H9 (cell line): ENCODE data around the gene TPPP2. TPM values are rescaled to one million over a fixed set of nuclear protein-coding genes. Genes with fewer than 3 reads are reported as not detected.

Experiments used
- DNase-seq: peaks from one replicate; pipeline ENCODE4 v3.0.0-alpha.2; 2017
- H2AFZ ChIP-seq: one replicate; pipeline ENCODE4 v1.6.1; 2013; ENCODE audit warnings: mild to moderate bottlenecking, low read length, control low read depth, moderate library complexity
- H2AK5ac ChIP-seq: 2 replicates; pipeline ENCODE4 v1.6.1; 2013; ENCODE audit warnings: low read length, control low read depth, mixed read lengths; ENCODE audit not compliant: insufficient read length
- H2BK120ac ChIP-seq: one replicate; pipeline ENCODE4 v1.6.1; 2013; ENCODE audit warnings: low read depth, mild to moderate bottlenecking, low read length, control low read depth, inconsistent platforms; ENCODE audit not compliant: poor library complexity, severe bottlenecking
- H2BK12ac ChIP-seq: 2 replicates; pipeline ENCODE4 v1.6.1; 2013; ENCODE audit warnings: low read length, control low read depth, mixed read lengths, low read depth; ENCODE audit not compliant: insufficient read length
- H2BK15ac ChIP-seq: 2 replicates; pipeline ENCODE4 v1.6.1; 2013; ENCODE audit warnings: low read depth, low read length, control low read depth
- H2BK20ac ChIP-seq: one replicate; pipeline ENCODE4 v1.6.1; 2013; ENCODE audit warnings: low read depth, mild to moderate bottlenecking, low read length, control low read depth, inconsistent platforms; ENCODE audit not compliant: poor library complexity, severe bottlenecking
- H2BK5ac ChIP-seq: 2 replicates; pipeline ENCODE4 v1.6.1; 2013; ENCODE audit warnings: low read length, control low read depth, mixed read lengths; ENCODE audit not compliant: insufficient read length
- H3K14ac ChIP-seq: 2 replicates; pipeline ENCODE4 v1.6.1; 2013; ENCODE audit warnings: low read length, control low read depth; ENCODE audit not compliant: insufficient read depth
- H3K18ac ChIP-seq: 2 replicates; pipeline ENCODE4 v1.6.1; 2013; ENCODE audit warnings: low read depth, mild to moderate bottlenecking, mixed read lengths, low read length, control low read depth; ENCODE audit not compliant: insufficient read length
- H3K23ac ChIP-seq: 2 replicates; pipeline ENCODE4 v1.6.1; 2013; ENCODE audit warnings: low read length, control low read depth, mixed read lengths, low read depth; ENCODE audit not compliant: insufficient read length
- H3K23me2 ChIP-seq: 2 replicates; pipeline ENCODE4 v1.6.1; 2013; ENCODE audit warnings: low read depth, mild to moderate bottlenecking, mixed read lengths, low read length, control low read depth; ENCODE audit not compliant: insufficient read length, poor library complexity, severe bottlenecking
- H3K27ac ChIP-seq: 2 replicates; pipeline ENCODE4 v1.5.1; 2013; ENCODE audit warnings: low read length, control low read depth, mixed read lengths, low read depth; ENCODE audit not compliant: insufficient read length
- H3K27me3 ChIP-seq: 2 replicates; pipeline ENCODE4 v1.6.1; 2013; ENCODE audit warnings: low read length, control low read depth, inconsistent platforms; ENCODE audit not compliant: insufficient read depth
- H3K4ac ChIP-seq: 2 replicates; pipeline ENCODE4 v1.6.1; 2013; ENCODE audit warnings: low read depth, mild to moderate bottlenecking, control low read depth, inconsistent platforms, low read length, moderate library complexity
- H3K4me1 ChIP-seq: 2 replicates; pipeline ENCODE4 v1.6.1; 2013; ENCODE audit warnings: low read length, control low read depth, inconsistent platforms; ENCODE audit not compliant: insufficient read depth
- H3K4me2 ChIP-seq: 2 replicates; pipeline ENCODE4 v1.6.1; 2013; ENCODE audit warnings: low read length, control low read depth, mixed read lengths; ENCODE audit not compliant: insufficient read length, insufficient read depth
- H3K56ac ChIP-seq: 2 replicates; pipeline ENCODE4 v1.6.1; 2013; ENCODE audit warnings: low read depth, mild to moderate bottlenecking, mixed read lengths, low read length, control low read depth; ENCODE audit not compliant: insufficient read length
- H3K79me1 ChIP-seq: 2 replicates; pipeline ENCODE4 v1.6.1; 2013; ENCODE audit warnings: low read depth, mild to moderate bottlenecking, moderate library complexity, low read length, control low read depth, inconsistent platforms; ENCODE audit not compliant: insufficient read depth, poor library complexity, severe bottlenecking
- H3K79me2 ChIP-seq: 2 replicates; pipeline ENCODE4 v1.6.1; 2013; ENCODE audit warnings: low read length, control low read depth, inconsistent platforms; ENCODE audit not compliant: insufficient read depth
- H3K9ac ChIP-seq: 2 replicates; pipeline ENCODE4 v1.6.1; 2013; ENCODE audit warnings: low read length, control low read depth, mixed read lengths; ENCODE audit not compliant: insufficient read length; ENCODE audit errors: extremely low read depth
- H3K9me3 ChIP-seq: one replicate; pipeline ENCODE4 v1.6.1; 2013; ENCODE audit warnings: low read depth, low read length, inconsistent platforms; ENCODE audit not compliant: control insufficient read depth
- H3T11ph ChIP-seq: one replicate; pipeline ENCODE4 v1.6.1; 2013; ENCODE audit warnings: mild to moderate bottlenecking, low read length, control low read depth, inconsistent platforms
- H4K20me1 ChIP-seq: one replicate; pipeline ENCODE4 v1.6.1; 2013; ENCODE audit not compliant: control insufficient read depth, insufficient read length, insufficient read depth
- H4K5ac ChIP-seq: 2 replicates; pipeline ENCODE4 v1.6.1; 2013; ENCODE audit warnings: low read depth, mild to moderate bottlenecking, mixed read lengths, low read length, control low read depth; ENCODE audit not compliant: insufficient read length
- H4K8ac ChIP-seq: replicated peaks from 2 replicates; pipeline ENCODE4 v1.6.1; 2013; ENCODE audit warnings: low read length, control low read depth, mixed read lengths, low read depth; ENCODE audit not compliant: insufficient read length
- H4K91ac ChIP-seq: 2 replicates; pipeline ENCODE4 v1.6.1; 2013; ENCODE audit warnings: low read depth, mild to moderate bottlenecking, moderate library complexity, mixed read lengths, low read length, control low read depth; ENCODE audit not compliant: insufficient read length
- H3K27ac Mint-ChIP-seq, 3 experiments: 2 replicates in 2 of 3; 3 replicates in 1 of 3; pipeline ENCODE4 v1.8.0; 2020 to 2021; ENCODE audit warnings: mixed read lengths in 3 of 3, mild to moderate bottlenecking in 1 of 3, moderate library complexity in 1 of 3
- H3K27me3 Mint-ChIP-seq: 2 replicates; pipeline ENCODE4 v1.8.0; 2021; ENCODE audit warnings: low read depth, mild to moderate bottlenecking, moderate library complexity, mixed read lengths
- H3K36me3 Mint-ChIP-seq, 3 experiments: 2 replicates in 2 of 3; 3 replicates in 1 of 3; pipeline ENCODE4 v1.8.0; 2020 to 2021; ENCODE audit warnings: low read depth in 3 of 3, mixed read lengths in 3 of 3; ENCODE audit not compliant: insufficient read depth in 1 of 3
- H3K4me1 Mint-ChIP-seq, 2 experiments: 2 replicates each; pipeline ENCODE4 v1.8.0; 2020; ENCODE audit warnings: mixed read lengths in 2 of 2
- H3K4me3 Mint-ChIP-seq, 2 experiments: 2 replicates in 1 of 2; 3 replicates in 1 of 2; pipeline ENCODE4 v1.8.0; 2020 to 2021; ENCODE audit warnings: mild to moderate bottlenecking in 2 of 2, mixed read lengths in 2 of 2, moderate library complexity in 1 of 2
- H3K9me3 Mint-ChIP-seq, 2 experiments: 2 replicates in 1 of 2; 3 replicates in 1 of 2; pipeline ENCODE4 v1.8.0; 2020; ENCODE audit warnings: mild to moderate bottlenecking in 2 of 2, mixed read lengths in 2 of 2, moderate library complexity in 1 of 2
- CTCF ChIP-seq: fragments of 200-600 bp; sonication (generic); conservative IDR thresholded peaks from 3 replicates; pipeline ENCODE4 v1.8.0; 2021; ENCODE audit warnings: antibody characterized with exemption, mild to moderate bottlenecking
- WGBS: extraction: QIAGEN DNeasy Blood & Tissue Kit; methylation state at CpG from one replicate; pipeline ENCODE4 v1.1.7; 2013; ENCODE audit warnings: missing lambda C conversion rate, low lambda C conversion rate, mixed read lengths; ENCODE audit not compliant: insufficient read length; ENCODE audit errors: extremely low coverage; 5-methylcytosine and 5-hydroxymethylcytosine counted together
- total RNA-seq: library from RNA; stranded (reverse); gene quantifications from 2 replicates; pipeline ENCODE4 v1.2.1, GENCODE V29; 2021

Gene TPPP2
- total RNA-seq, 1 experiment from 2014 or later = not detected

- no peaks in the 10 kb centered on the region for H3K23me2 ChIP-seq
- H2BK5ac ChIP-seq = no peak overlapping the region
- H2AFZ ChIP-seq = no peak overlapping the region
- no peak overlapping the region for H3K56ac ChIP-seq
- no peaks in the 10 kb centered on the region for H4K20me1 ChIP-seq
- no peak overlapping the region for H3K9ac ChIP-seq
- Mint-ChIP-seq H3K36me3 (no peaks in the 10 kb centered on the region), H3K27ac (no peak overlapping the region), H3K9me3 (no peaks in the 10 kb centered on the region), H3K4me3 (no peak overlapping the region), H3K27me3 (peaks cover 5% of the 10 kb centered on the region), H3K4me1 (peaks cover 9% of the 10 kb centered on the region in 2 experiments)
- no peak for DNase-seq
- no peak overlapping the region for H3K14ac ChIP-seq
- H2AK5ac ChIP-seq = no peak overlapping the region
- no peak overlapping the region for H3K4me2 ChIP-seq
- no peak overlapping the region for H3K4ac ChIP-seq
- H4K91ac ChIP-seq = no peak overlapping the region
- no peak overlapping the region for H4K8ac ChIP-seq
- no peak overlapping the region for H3T11ph ChIP-seq
- no CpG with 5 or more reads among the region's 3 CpGs for WGBS
- H2BK12ac ChIP-seq = no peak overlapping the region
- H2BK15ac ChIP-seq = no peak overlapping the region
- H3K18ac ChIP-seq = no peak overlapping the region
- no peaks in the 10 kb centered on the region; the same call in 1 of the 2 replicates for H3K4me1 ChIP-seq
- TF ChIP-seq CTCF = no peak
- H2BK20ac ChIP-seq = no peak overlapping the region
- no peaks in the 10 kb centered on the region for H3K27me3 ChIP-seq
- H3K79me2 ChIP-seq = no peaks in the 10 kb centered on the region
- no peak overlapping the region for H3K23ac ChIP-seq
- no peak overlapping the region for H3K27ac ChIP-seq
- no peaks in the 10 kb centered on the region for H3K9me3 ChIP-seq
- H2BK120ac ChIP-seq = no peak overlapping the region
- no peaks in the 10 kb centered on the region for H3K79me1 ChIP-seq
- H4K5ac ChIP-seq = no peak overlapping the region
Measured at GRCh38 chr14:21061347-21061668, 31.3 kb downstream of the TPPP2 start.
